ENCODE results near the gene LRMDA. TPM values are rescaled to one million over a fixed set of nuclear protein-coding genes. Genes with fewer than 3 reads are reported as not detected.

Gene LRMDA
- total and polyA plus RNA-seq, 2 of the 13 experiments (the other 11 are each of a cell fraction or from before 2014, with no cell fraction given): 13.4 to 22.0 TPM

DNA sequence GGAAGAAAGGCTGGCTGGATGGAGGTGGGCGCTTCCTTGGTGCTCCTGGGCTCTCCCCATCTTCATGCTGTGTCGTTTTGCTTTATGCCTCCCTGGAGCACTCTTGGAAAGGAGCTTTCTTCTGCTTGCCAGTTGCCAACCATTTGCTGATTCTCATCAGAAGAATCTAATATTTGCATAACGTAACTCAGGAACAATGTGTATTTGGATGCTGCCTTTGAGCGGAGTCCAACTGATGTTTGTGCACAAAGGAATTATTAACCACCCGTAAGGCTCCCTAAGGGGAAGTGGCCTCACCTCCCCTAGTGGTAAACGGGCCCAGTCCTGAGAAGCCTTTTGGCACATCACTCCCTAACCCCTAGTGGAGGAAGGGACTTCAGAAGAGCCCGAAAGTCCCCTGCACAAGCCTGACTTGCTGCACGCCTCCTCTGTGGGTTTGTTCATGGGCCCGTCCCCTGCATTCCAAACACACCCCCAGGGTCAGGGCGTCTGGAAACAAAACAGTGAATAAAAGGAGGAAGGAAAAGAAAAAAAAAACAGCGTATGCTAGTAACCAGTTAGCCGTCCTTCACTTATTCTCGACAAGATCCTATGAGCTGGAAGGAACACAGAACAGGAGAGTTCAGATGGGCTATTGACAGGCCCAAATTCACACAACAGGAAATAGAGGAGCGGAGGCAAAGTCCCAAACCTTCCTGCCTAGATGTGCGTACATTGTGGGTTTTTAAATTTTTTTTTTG is 602.2 kb downstream of the LRMDA start (continued):
- TF ChIP-seq ZNF33A (CRISPR knock-in tag; IDR thresholded peaks at IDR 0.05; ENCODE audit: borderline replicate concordance): no peak; the same call in 1 of the 2 replicates
- TF ChIP-seq ELF1 (CRISPR knock-in tag; IDR thresholded peaks at IDR 0.05): peak; percentile 48; the same call in 1 of the 2 replicates
- no peak for TF ChIP-seq HNRNPK (IDR thresholded peaks at IDR 0.05; ENCODE audit: low read depth, low read length, poor library complexity, severe bottlenecking)
- no peak for TF ChIP-seq NFE2 (CRISPR knock-in tag; IDR thresholded peaks at IDR 0.05)
- TF ChIP-seq ZNF891 (CRISPR knock-in tag; IDR thresholded peaks at IDR 0.05): no peak
- peak; percentile 90 for TF ChIP-seq GATAD2A (CRISPR knock-in tag; IDR thresholded peaks at IDR 0.05)
- TF ChIP-seq SIN3A (IDR thresholded peaks at IDR 0.05; ENCODE audit: borderline replicate concordance, low read depth, low read length): peak; percentile 84; the same call in 1 of the 2 replicates
- TF ChIP-seq ETV6 (CRISPR knock-in tag; conservative IDR thresholded peaks at IDR 0.05): 0 out of 2 replicates have a peak, but pooled peaks have one; percentile 28
- no peak; the same call in 1 of the 2 replicates for TF ChIP-seq FOXA1 (IDR thresholded peaks at IDR 0.05)
- TF ChIP-seq FOXA1 (CRISPR knock-in tag; IDR thresholded peaks at IDR 0.05): peak; percentile 82
- peak; percentile 97 for TF ChIP-seq FOXP4 (CRISPR knock-in tag; IDR thresholded peaks at IDR 0.05)
- TF ChIP-seq NAIF1 (CRISPR knock-in tag; IDR thresholded peaks at IDR 0.05; ENCODE audit: borderline replicate concordance): peak; percentile 53; the same call in 1 of the 2 replicates
- TF ChIP-seq, protein P1, sequence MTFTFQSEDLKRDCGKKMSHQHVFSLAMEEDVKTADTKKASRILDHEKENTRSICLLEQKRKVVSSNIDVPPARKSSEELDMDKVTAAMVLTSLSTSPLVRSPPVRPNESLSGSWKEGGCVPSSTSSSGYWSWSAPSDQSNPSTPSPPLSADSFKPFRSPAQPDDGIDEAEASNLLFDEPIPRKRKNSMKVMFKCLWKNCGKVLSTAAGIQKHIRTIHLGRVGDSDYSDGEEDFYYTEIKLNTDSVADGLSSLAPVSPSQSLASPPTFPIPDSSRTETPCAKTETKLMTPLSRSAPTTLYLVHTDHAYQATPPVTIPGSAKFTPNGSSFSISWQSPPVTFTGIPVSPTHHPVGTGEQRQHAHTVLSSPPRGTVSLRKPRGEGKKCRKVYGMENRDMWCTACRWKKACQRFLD (CRISPR knock-in tag; IDR thresholded peaks at IDR 0.05; ENCODE audit: borderline replicate concordance): no peak
- no peak for TF ChIP-seq ZZZ3 (CRISPR knock-in tag; IDR thresholded peaks at IDR 0.05; ENCODE audit: borderline replicate concordance)
- TF ChIP-seq, protein P2, sequence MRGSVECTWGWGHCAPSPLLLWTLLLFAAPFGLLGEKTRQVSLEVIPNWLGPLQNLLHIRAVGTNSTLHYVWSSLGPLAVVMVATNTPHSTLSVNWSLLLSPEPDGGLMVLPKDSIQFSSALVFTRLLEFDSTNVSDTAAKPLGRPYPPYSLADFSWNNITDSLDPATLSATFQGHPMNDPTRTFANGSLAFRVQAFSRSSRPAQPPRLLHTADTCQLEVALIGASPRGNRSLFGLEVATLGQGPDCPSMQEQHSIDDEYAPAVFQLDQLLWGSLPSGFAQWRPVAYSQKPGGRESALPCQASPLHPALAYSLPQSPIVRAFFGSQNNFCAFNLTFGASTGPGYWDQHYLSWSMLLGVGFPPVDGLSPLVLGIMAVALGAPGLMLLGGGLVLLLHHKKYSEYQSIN (CRISPR knock-in tag; IDR thresholded peaks at IDR 0.05; ENCODE audit: borderline replicate concordance): no peak
- peak; percentile 46 for TF ChIP-seq PRPF4 (IDR thresholded peaks at IDR 0.05; ENCODE audit: low read depth, low read length, poor library complexity, severe bottlenecking)
- peak; percentile 70; the same call in 1 of the 2 replicates for TF ChIP-seq ZKSCAN1 (IDR thresholded peaks at IDR 0.05; ENCODE audit: low read length)
- TF ChIP-seq FOXC1 (CRISPR knock-in tag; IDR thresholded peaks at IDR 0.05; ENCODE audit: borderline replicate concordance): 0 out of 2 replicates have a peak, but pooled peaks have one; percentile 68
- TF ChIP-seq ZNF691 (CRISPR knock-in tag; IDR thresholded peaks at IDR 0.05; ENCODE audit: borderline replicate concordance, low read depth): peak; percentile 33; the same call in 1 of the 2 replicates
- no peak for TF ChIP-seq ZNF615 (CRISPR knock-in tag; IDR thresholded peaks at IDR 0.05; ENCODE audit: borderline replicate concordance)
- TF ChIP-seq ZNF205 (CRISPR knock-in tag; IDR thresholded peaks at IDR 0.05): 0 out of 2 replicates have a peak, but pooled peaks have one; percentile 26
- TF ChIP-seq NPAS2 (CRISPR knock-in tag; IDR thresholded peaks at IDR 0.05; ENCODE audit: borderline replicate concordance): 0 out of 2 replicates have a peak, but pooled peaks have one; percentile 44
- TF ChIP-seq THRA (CRISPR knock-in tag; IDR thresholded peaks at IDR 0.05; ENCODE audit: borderline replicate concordance): peak; percentile 92

Data from HepG2 (cell line).